ENCODE data around the gene MZT2A. TPM values are rescaled to one million over a fixed set of nuclear protein-coding genes. Genes with fewer than 3 reads are reported as not detected.
"Not testable (repeated sequence)": the region's sequence is repeated elsewhere in the genome, so short reads cannot be mapped to it uniquely, and the experiment has no call there.

MZT2A gene
- total RNA-seq, 1 experiment from 2014 or later = 118 TPM

GRCh38 chr2:131492418-131493198 is 411 bp upstream of the MZT2A start:
- peak; percentile 95 for DNase-seq (ENCODE audit: low read depth)

- DNase-seq (ENCODE audit: low read depth) = not testable (repeated sequence)
Measured at GRCh38 chr2:131491469-131491836, 744 bp downstream of the MZT2A start.

GRCh38 chr2:131490616-131491468 is 1.4 kb downstream of the MZT2A start:
- not testable (repeated sequence) for DNase-seq (ENCODE audit: low read depth)

GRCh38 chr2:131488306-131489205 is 3.6 kb downstream of the MZT2A start:
- DNase-seq (ENCODE audit: low read depth) = no peak

- DNase-seq (ENCODE audit: low read depth) = not testable (repeated sequence)
Measured at GRCh38 chr2:131486201-131486902, 5.8 kb downstream of the MZT2A start.

- not testable (repeated sequence) for DNase-seq (ENCODE audit: low read depth)
Measured at GRCh38 chr2:131484906-131485460, 7.2 kb downstream of the MZT2A start.

DNA sequence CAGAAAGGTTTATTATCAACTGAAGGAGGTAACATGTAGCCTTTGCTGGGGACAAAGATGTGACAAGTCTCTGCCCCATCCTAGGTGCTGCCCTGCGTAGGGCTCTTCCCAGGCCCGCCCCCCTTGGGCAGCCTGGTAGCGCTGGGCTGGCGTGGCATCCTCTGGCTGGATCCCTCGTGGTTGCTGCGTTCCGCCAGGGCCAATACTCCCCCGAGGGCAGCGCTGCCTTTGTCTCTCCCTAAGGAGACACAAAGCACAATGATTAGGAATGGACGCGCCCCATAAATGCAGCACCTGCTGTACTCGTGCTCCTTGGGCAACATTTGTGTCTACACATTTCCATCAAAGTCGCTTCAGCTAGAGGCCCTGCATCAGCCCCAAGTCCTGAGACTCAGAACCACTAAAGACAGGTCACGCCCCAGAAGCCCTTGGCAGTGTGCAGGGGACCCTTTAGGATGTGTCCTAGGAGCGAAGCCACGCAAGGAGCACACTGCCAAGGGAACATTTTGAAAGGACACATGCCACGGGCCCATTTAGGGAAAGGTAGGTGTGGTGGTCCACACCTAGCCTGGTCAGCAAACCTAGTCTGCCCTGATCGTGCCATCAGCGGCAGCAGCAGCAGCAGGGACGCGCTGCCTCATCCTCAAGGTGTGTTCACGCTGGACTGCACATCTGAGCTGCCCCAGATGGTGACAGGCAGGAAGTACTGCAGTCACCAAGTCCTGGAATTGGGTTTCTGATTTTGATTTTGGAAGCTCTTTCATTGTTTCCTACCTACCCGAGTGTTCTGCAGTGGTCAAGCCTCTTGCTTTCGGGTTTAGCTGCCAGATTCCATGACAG is 8.0 kb downstream of the MZT2A start:
- DNase-seq (ENCODE audit: low read depth) = not testable (repeated sequence)

DNA sequence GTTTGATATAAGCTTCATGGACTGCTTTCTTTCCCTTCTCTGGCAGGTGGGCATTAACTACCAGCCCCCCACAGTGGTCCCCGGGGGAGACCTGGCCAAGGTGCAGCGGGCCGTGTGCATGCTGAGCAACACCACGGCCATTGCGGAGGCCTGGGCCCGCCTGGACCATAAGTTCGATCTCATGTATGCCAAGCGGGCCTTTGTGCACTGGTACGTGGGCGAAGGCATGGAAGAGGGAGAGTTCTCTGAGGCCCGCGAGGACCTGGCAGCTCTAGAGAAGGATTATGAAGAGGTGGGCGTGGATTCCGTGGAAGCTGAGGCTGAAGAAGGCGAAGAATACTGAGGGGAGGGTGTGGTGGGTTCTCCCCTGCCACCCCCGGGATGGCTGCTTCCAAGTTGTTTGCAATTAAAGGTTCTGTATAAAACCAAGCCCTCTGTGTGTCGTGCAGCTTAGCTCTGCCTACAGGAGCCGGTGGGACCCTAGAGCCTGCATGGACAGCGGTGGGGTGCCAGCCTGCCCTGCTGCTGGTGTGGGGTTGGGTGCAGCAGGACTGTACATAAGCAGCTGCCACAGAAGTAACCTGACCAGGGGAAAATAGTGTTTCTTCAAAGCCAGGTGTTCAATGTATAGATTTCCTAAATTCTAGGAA is 9.6 kb downstream of the MZT2A start:
- DNase-seq (ENCODE audit: low read depth) = not testable (repeated sequence)

- not testable (repeated sequence) for DNase-seq (ENCODE audit: low read depth)
Measured at GRCh38 chr2:131480351-131480750, 11.8 kb downstream of the MZT2A start.

DNA sequence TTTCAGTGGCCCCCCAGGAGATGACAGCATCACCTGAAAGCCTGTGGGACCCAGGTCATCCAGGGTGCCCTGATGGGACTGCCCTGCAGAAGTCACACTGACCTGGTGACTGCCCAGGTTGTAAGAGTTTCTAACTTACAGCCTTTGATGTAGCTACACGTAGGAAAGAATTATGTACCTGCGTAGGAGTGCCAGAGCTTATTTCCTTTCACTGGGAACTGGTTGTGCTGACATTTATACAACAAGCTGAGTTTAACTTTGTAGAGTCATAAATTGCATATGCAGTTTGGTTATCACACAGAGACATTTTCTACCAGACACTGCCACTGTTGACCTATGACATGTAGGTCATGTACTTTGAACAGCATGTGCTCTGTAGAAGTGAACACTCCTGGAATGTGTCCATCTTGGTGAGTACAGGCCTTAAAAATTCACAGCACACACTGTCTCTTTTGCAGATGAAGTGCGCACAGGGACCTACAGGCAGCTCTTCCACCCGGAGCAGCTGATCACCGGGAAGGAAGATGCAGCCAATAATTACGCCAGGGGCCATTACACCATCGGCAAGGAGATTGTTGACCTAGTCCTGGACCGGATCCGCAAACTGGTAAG is 13.2 kb downstream of the MZT2A start:
- DNase-seq (ENCODE audit: low read depth) = not testable (repeated sequence)

DNA sequence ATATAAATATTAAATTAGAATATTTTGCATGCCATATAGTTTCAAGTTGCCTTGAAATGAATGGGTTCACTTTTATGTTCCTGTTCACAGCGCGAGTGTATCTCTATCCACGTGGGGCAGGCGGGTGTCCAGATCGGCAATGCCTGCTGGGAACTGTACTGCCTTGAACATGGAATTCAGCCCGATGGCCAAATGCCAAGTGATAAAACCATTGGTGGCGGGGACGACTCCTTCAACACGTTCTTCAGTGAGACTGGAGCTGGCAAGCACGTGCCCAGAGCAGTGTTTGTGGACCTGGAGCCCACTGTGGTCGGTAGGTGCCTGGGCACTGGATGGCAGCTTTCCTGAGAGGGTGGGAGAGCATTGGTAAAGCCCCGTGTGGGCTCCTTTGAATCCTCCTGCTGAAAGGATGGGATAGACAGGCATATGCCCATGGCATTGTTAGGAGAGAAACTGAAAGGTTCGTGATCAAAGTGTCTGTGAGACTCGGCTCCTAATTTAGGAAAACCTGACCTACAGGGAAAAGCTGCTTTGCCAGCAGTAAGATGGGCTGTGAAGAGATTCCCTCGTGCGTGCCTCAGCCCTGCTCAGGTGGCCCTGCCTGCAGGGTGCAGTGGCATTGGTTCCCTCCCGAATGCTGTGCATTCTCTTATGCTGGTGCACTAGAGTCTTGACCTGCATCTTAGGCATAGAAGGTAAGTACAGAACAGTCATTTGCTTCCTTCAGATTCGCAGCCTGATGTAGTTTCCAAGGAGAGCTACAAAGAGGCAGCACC is 13.9 kb downstream of the MZT2A start:
- DNase-seq (ENCODE audit: low read depth) = not testable (repeated sequence)

DNA sequence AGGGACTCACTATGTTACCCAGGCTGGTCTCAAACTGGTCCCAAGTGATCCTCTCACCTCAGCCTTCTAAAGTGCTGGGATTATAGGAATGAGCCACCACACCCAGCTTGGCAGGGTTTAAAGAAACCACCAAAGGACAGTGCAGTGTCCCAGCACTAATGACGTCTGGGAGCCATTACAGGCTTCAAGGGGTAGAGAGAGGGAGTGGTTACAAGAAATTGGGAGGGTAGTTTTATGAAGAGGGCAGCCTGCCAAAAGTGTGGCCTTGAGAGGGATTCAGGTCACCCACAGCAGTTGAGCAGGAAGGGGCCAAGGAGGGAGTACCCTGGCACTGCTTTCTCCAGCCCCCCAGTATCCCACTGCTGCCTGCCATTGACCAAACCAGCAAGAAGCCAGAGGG is 15.0 kb downstream of the MZT2A start:
- not testable (repeated sequence) for DNase-seq (ENCODE audit: low read depth)

- not testable (repeated sequence) for DNase-seq (ENCODE audit: low read depth)
Measured at GRCh38 chr2:131476363-131476762, 15.8 kb downstream of the MZT2A start.

DNA sequence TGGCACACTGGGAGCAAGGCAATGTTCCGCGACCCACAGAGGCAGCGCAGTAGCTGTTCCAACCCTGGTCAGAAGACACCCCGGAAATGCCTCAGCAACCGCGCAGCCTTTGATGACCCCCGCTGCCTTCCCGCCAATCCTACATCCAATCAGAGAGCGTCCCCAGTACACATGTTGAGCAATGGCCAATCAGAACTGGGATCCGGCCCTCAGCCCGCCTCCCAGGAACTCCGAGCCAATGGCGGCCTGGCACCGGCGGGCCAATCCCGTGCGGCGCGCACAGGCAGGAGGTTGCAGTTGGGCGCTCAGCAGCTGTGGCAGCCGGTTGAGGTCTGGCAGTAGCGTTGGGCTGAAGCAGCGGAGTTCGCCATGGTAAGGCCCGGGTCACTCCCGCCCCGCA is 16.4 kb downstream of the MZT2A start, which contains the start of gene TUBA3D:
Gene TUBA3D (plus strand): TSS at position 289 of the 400 bp plus-strand sequence. CDS start 81 bp downstream, at position 370.
- no peak for DNase-seq (ENCODE audit: low read depth)

DNA sequence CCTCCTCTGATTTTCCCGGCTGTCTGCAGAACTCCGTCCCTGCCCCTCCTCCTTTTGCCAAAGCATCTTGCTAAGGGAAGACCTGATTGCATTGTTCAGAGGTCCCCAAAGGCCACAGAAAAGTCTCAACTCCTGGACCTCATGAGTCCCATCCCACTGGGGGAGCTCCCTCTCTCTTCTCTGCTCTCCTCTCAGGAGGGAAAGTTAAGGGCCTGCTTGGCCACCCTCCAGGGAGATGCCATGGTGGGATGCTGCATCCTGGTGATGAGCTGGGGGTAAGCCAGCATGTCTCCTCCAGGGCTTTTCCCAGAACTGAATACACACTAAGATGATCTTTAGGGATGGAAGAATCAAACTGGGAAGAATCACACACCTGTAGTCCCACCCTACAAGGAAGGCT is 18.9 kb downstream of the MZT2A start:
- not testable (repeated sequence) for DNase-seq (ENCODE audit: low read depth)

DNA sequence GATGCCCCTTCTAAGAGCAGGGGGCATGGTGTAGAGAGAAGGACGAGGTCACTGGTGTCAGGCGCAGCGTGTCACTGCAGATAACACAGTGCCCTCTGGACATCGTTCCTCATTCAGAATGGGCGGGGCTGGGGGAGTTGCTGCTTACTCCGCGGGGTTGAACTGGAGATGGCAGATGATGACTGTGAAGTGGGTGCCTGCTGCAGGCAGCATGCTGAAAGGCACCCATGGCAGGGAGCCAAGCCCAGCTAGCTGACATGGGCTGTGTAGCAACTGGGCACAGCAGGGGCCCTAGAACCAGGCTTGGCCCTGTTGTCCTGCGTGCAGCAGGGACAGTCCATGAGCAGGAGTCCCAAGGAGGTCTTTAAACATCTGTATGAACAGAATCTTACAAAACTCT is 20.6 kb downstream of the MZT2A start:
- DNase-seq (ENCODE audit: low read depth) = not testable (repeated sequence)

GRCh38 chr2:131470944-131471343 is 21.3 kb downstream of the MZT2A start:
- DNase-seq (ENCODE audit: low read depth) = not testable (repeated sequence)

DNA sequence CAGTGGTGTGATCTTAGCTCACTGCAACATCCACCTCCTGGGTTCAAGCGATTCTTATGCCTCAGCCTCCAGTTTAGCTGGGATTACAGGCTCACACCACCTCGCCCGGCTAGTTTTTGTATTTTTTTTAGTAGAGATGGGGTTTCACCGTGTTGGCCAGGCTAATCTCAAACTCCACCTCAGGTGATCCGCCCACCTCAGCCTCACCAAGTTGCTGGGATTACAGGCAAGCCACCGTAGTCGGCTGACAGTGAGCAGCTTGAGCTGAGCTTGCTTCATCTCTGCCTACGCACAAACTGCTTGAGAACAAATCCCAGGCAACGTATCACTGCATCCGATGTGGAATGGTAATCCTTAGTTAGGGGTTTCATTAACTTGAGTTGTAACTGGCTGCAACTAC is 24.5 kb downstream of the MZT2A start:
- DNase-seq (ENCODE audit: low read depth) = not testable (repeated sequence)
